Measurements from ENCODE around the gene TSPO.

DNA sequence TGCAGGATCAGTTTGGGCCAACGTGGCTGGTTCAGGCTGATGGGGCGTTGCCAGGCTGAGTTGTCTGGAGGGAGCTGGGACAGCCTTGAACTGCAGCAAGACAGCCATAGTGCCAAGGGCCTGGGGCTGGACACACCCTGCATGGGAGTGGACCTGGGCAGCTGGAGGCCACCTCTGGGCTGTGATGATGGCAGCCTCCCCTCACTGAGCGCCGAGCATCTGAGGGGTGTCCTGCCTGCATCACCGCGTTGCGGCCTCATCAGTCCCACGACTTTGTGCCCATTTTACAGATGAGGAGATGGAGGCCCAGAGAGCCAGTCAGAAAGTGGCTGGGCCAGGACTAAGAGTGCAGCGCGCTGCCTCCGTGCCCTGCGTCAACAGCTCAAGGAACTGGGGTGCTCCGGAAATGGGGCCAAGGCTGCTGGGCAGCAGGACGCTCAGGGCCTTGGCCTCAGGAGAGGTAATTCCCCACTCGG lies 590 bp upstream of the TSPO start:
- TF ChIP-seq, protein P1, sequence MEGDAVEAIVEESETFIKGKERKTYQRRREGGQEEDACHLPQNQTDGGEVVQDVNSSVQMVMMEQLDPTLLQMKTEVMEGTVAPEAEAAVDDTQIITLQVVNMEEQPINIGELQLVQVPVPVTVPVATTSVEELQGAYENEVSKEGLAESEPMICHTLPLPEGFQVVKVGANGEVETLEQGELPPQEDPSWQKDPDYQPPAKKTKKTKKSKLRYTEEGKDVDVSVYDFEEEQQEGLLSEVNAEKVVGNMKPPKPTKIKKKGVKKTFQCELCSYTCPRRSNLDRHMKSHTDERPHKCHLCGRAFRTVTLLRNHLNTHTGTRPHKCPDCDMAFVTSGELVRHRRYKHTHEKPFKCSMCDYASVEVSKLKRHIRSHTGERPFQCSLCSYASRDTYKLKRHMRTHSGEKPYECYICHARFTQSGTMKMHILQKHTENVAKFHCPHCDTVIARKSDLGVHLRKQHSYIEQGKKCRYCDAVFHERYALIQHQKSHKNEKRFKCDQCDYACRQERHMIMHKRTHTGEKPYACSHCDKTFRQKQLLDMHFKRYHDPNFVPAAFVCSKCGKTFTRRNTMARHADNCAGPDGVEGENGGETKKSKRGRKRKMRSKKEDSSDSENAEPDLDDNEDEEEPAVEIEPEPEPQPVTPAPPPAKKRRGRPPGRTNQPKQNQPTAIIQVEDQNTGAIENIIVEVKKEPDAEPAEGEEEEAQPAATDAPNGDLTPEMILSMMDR (IDR thresholded peaks at IDR 0.05): no peak
- no peak for TF ChIP-seq ZFX (IDR thresholded peaks at IDR 0.05; ENCODE audit: borderline replicate concordance)

Data from 22Rv1 (cell line).